Memory B cell (primary cell): Measurements from ENCODE around the gene EPB41L4A.
"Not testable (repeated sequence)": the region's sequence is repeated elsewhere in the genome, so short reads cannot be mapped to it uniquely, and the experiment has no call there.

Experiments used
- ATAC-seq: fragments of 150-1000 bp; cut with Tn5 transposase; 2 replicates; pipeline ENCODE4 v1.10.0; 2021; ENCODE audit warnings: low read depth, mild to moderate bottlenecking, moderate library complexity
- DNase-seq, 2 donors: peaks; one replicate each; pipeline ENCODE4 v3.0.0; 2022; ENCODE audit warnings: low spot score in 2 of 2
- H3K27ac Mint-ChIP-seq: one replicate; pipeline ENCODE4 v1.8.0; 2022; ENCODE audit warnings: mild to moderate bottlenecking, moderate library complexity, mixed read lengths
- H3K27me3 Mint-ChIP-seq: one replicate; pipeline ENCODE4 v1.8.0; 2022; ENCODE audit warnings: mixed read lengths
- H3K36me3 Mint-ChIP-seq: one replicate; pipeline ENCODE4 v1.8.0; 2022; ENCODE audit warnings: mild to moderate bottlenecking, mixed read lengths
- H3K4me1 Mint-ChIP-seq: one replicate; pipeline ENCODE4 v1.8.0; 2022; ENCODE audit warnings: mixed read lengths
- H3K4me3 Mint-ChIP-seq: one replicate; pipeline ENCODE4 v1.8.0; 2022; ENCODE audit warnings: mild to moderate bottlenecking, moderate library complexity, mixed read lengths
- H3K9me3 Mint-ChIP-seq: one replicate; pipeline ENCODE4 v1.8.0; 2022; ENCODE audit warnings: mixed read lengths

Gene EPB41L4A

GRCh38 chr5:112415552-112415951 is 3.5 kb downstream of the EPB41L4A start:
- no peaks in the 10 kb centered on the region for H3K36me3 Mint-ChIP-seq
- H3K9me3 Mint-ChIP-seq, result no peaks in the 10 kb centered on the region
- H3K4me3 Mint-ChIP-seq, result no peak overlapping the region
- no peak for ATAC-seq
- no peak for DNase-seq
- peaks cover 24% of the 10 kb centered on the region for H3K27me3 Mint-ChIP-seq
- H3K27ac Mint-ChIP-seq, result no peak overlapping the region
- H3K4me1 Mint-ChIP-seq, result peaks cover 12% of the 10 kb centered on the region

GRCh38 chr5:112413611-112414010 is 5.5 kb downstream of the EPB41L4A start:
- Mint-ChIP-seq H3K4me3 (no peak overlapping the region), H3K4me1 (peaks cover 12% of the 10 kb centered on the region), H3K27me3 (peaks cover 23% of the 10 kb centered on the region), H3K9me3 (no peaks in the 10 kb centered on the region), H3K36me3 (no peaks in the 10 kb centered on the region), H3K27ac (no peak overlapping the region)
- DNase-seq, result no peak
- no peak for ATAC-seq

GRCh38 chr5:112412346-112412745 is 6.7 kb downstream of the EPB41L4A start:
- Mint-ChIP-seq H3K36me3 (no peaks in the 10 kb centered on the region), H3K4me3 (no peak overlapping the region), H3K27ac (no peak overlapping the region), H3K27me3 (peaks cover 20% of the 10 kb centered on the region), H3K9me3 (no peaks in the 10 kb centered on the region), H3K4me1 (peaks cover 4% of the 10 kb centered on the region)
- no peak for DNase-seq
- ATAC-seq, result no peak

GRCh38 chr5:112411903-112412302 is 7.2 kb downstream of the EPB41L4A start:
- Mint-ChIP-seq H3K27me3 (peaks cover 20% of the 10 kb centered on the region), H3K36me3 (no peaks in the 10 kb centered on the region), H3K27ac (no peak overlapping the region), H3K4me1 (peaks cover 4% of the 10 kb centered on the region), H3K9me3 (no peaks in the 10 kb centered on the region), H3K4me3 (no peak overlapping the region)
- ATAC-seq, result no peak
- no peak for DNase-seq

GRCh38 chr5:112407666-112408065 is 11.4 kb downstream of the EPB41L4A start:
- H3K27me3 Mint-ChIP-seq, result peaks cover 16% of the 10 kb centered on the region

GRCh38 chr5:112407240-112407639 is 11.8 kb downstream of the EPB41L4A start:
- no peak overlapping the region for H3K4me3 Mint-ChIP-seq
- H3K4me1 Mint-ChIP-seq, result peaks cover 4% of the 10 kb centered on the region
- H3K27ac Mint-ChIP-seq, result no peak overlapping the region
- H3K9me3 Mint-ChIP-seq, result no peaks in the 10 kb centered on the region
- DNase-seq (no peak), ATAC-seq (no peak)
- H3K27me3 Mint-ChIP-seq, result peaks cover 16% of the 10 kb centered on the region
- H3K36me3 Mint-ChIP-seq, result no peaks in the 10 kb centered on the region

More at GRCh38 chr5:112407666-112408065, 11.4 kb downstream of the EPB41L4A start:
- no peak overlapping the region for H3K4me3 Mint-ChIP-seq
- H3K4me1 Mint-ChIP-seq, result peaks cover 4% of the 10 kb centered on the region
- DNase-seq (no peak), ATAC-seq (no peak)
- H3K27ac Mint-ChIP-seq, result no peak overlapping the region
- no peaks in the 10 kb centered on the region for H3K36me3 Mint-ChIP-seq
- no peaks in the 10 kb centered on the region for H3K9me3 Mint-ChIP-seq

- H3K27ac Mint-ChIP-seq, result no peak overlapping the region
- peaks cover 11% of the 10 kb centered on the region for H3K27me3 Mint-ChIP-seq
- no peaks in the 10 kb centered on the region for H3K9me3 Mint-ChIP-seq
- H3K36me3 Mint-ChIP-seq, result peaks cover 2% of the 10 kb centered on the region
- ATAC-seq (no peak), DNase-seq (no peak)
- H3K4me1 Mint-ChIP-seq, result no peaks in the 10 kb centered on the region
- no peak overlapping the region for H3K4me3 Mint-ChIP-seq
Observed at GRCh38 chr5:112403069-112403468, 16.0 kb downstream of the EPB41L4A start.

- H3K9me3 Mint-ChIP-seq, result no peaks in the 10 kb centered on the region
- peaks cover 11% of the 10 kb centered on the region for H3K27me3 Mint-ChIP-seq
- no peak overlapping the region for H3K4me3 Mint-ChIP-seq
- no peak for DNase-seq
- ATAC-seq, result no peak
- H3K4me1 Mint-ChIP-seq, result no peaks in the 10 kb centered on the region
- H3K27ac Mint-ChIP-seq, result no peak overlapping the region
- peaks cover 2% of the 10 kb centered on the region for H3K36me3 Mint-ChIP-seq
Observed at GRCh38 chr5:112401924-112402323, 17.2 kb downstream of the EPB41L4A start.

GRCh38 chr5:112397690-112398089 is 21.4 kb downstream of the EPB41L4A start:
- peaks cover 2% of the 10 kb centered on the region for H3K4me1 Mint-ChIP-seq
- H3K27me3 Mint-ChIP-seq, result peaks cover 4% of the 10 kb centered on the region
- no peak for ATAC-seq
- no peak overlapping the region for H3K4me3 Mint-ChIP-seq
- H3K27ac Mint-ChIP-seq, result no peak overlapping the region
- no peak for DNase-seq
- H3K9me3 Mint-ChIP-seq, result no peaks in the 10 kb centered on the region
- H3K36me3 Mint-ChIP-seq, result peaks cover 2% of the 10 kb centered on the region

GRCh38 chr5:112396430-112396829 is 22.6 kb downstream of the EPB41L4A start:
- H3K4me1 Mint-ChIP-seq, result peaks cover 2% of the 10 kb centered on the region
- no peak overlapping the region for H3K4me3 Mint-ChIP-seq
- H3K9me3 Mint-ChIP-seq, result no peaks in the 10 kb centered on the region
- peaks cover 4% of the 10 kb centered on the region for H3K27me3 Mint-ChIP-seq
- H3K27ac Mint-ChIP-seq, result no peak overlapping the region
- DNase-seq (no peak), ATAC-seq (no peak)
- H3K36me3 Mint-ChIP-seq, result peaks cover 2% of the 10 kb centered on the region

GRCh38 chr5:112395299-112395698 is 23.8 kb downstream of the EPB41L4A start:
- H3K27ac Mint-ChIP-seq, DNase-seq, H3K36me3 Mint-ChIP-seq, ATAC-seq, H3K4me1 Mint-ChIP-seq, H3K4me3 Mint-ChIP-seq, H3K9me3 Mint-ChIP-seq, H3K27me3 Mint-ChIP-seq: not testable (repeated sequence)

- no peak for ATAC-seq
- Mint-ChIP-seq H3K27me3 (peaks cover 4% of the 10 kb centered on the region), H3K27ac (no peak overlapping the region), H3K36me3 (no peaks in the 10 kb centered on the region), H3K4me1 (peaks cover 2% of the 10 kb centered on the region), H3K4me3 (no peak overlapping the region), H3K9me3 (no peaks in the 10 kb centered on the region)
- DNase-seq, result no peak
Observed at GRCh38 chr5:112390327-112390726, 28.8 kb downstream of the EPB41L4A start.

GRCh38 chr5:112388739-112389138 is 30.3 kb downstream of the EPB41L4A start:
- Mint-ChIP-seq H3K4me1 (no peaks in the 10 kb centered on the region), H3K27ac (no peak overlapping the region)

GRCh38 chr5:112388074-112388473 is 31.0 kb downstream of the EPB41L4A start:
- ATAC-seq, result no peak
- H3K4me3 Mint-ChIP-seq, result no peak overlapping the region
- peaks cover 4% of the 10 kb centered on the region for H3K27me3 Mint-ChIP-seq
- no peak overlapping the region for H3K27ac Mint-ChIP-seq
- no peak for DNase-seq
- no peaks in the 10 kb centered on the region for H3K36me3 Mint-ChIP-seq
- no peaks in the 10 kb centered on the region for H3K9me3 Mint-ChIP-seq
- no peaks in the 10 kb centered on the region for H3K4me1 Mint-ChIP-seq

More at GRCh38 chr5:112388739-112389138, 30.3 kb downstream of the EPB41L4A start:
- H3K27me3 Mint-ChIP-seq, result peaks cover 4% of the 10 kb centered on the region
- H3K4me3 Mint-ChIP-seq, result no peak overlapping the region
- no peaks in the 10 kb centered on the region for H3K9me3 Mint-ChIP-seq
- no peaks in the 10 kb centered on the region for H3K36me3 Mint-ChIP-seq
- no peak for DNase-seq
- ATAC-seq, result no peak

- Mint-ChIP-seq H3K36me3 (no peaks in the 10 kb centered on the region), H3K27ac (no peak overlapping the region), H3K27me3 (peaks cover 4% of the 10 kb centered on the region), H3K9me3 (no peaks in the 10 kb centered on the region), H3K4me3 (no peak overlapping the region), H3K4me1 (no peaks in the 10 kb centered on the region)
- no peak for ATAC-seq
- DNase-seq, result no peak
Observed at GRCh38 chr5:112386766-112387165, 32.3 kb downstream of the EPB41L4A start.
